ENCODE measurements around the gene PFDN1. TPM values are rescaled to one million over a fixed set of nuclear protein-coding genes. Genes with fewer than 3 reads are reported as not detected.

PFDN1 gene
- total RNA-seq, 6 experiments from 2014 or later: 75.0 to 95.8 (median 89.0) TPM

DNA sequence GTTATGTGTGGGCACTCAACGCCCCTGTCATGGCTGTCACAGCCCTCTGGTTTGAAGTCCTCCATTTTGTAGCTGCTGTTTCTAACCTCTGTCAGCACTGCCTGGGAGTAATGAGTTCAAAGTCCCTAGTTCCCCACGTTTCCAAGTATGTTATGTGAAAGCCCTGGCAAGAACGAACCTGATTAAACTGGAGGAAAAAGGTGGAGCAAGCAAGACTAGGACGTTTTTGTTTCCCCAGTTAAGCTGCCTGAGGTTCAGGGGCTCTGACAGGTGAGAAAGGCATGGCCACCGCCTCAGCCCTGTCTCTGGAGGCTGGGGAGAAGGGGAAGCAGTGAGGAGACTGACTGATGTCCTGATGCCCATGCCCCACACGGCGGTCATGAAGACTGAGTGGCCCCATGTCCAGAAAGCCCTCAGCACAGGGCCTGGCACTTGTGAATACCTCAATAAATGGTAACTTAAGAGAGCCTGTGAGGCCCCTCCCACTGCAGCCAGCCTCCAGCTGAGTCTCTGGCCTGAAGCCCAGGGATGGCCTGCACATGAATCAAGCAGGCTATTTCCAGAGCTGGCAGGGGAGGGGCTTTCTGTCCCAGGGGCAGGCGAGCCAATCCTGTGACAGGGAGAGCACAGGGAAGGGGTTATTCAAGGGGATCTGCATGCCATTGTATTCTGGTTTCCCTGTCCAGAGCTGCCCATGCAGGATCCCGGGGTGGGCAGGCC lies 61.8 kb downstream of the PFDN1 start:
- Mint-ChIP-seq H3K36me3 (ENCODE audit: low read depth) (no peaks in the 10 kb centered on the region), H3K4me3 (no peak overlapping the region)

DNA sequence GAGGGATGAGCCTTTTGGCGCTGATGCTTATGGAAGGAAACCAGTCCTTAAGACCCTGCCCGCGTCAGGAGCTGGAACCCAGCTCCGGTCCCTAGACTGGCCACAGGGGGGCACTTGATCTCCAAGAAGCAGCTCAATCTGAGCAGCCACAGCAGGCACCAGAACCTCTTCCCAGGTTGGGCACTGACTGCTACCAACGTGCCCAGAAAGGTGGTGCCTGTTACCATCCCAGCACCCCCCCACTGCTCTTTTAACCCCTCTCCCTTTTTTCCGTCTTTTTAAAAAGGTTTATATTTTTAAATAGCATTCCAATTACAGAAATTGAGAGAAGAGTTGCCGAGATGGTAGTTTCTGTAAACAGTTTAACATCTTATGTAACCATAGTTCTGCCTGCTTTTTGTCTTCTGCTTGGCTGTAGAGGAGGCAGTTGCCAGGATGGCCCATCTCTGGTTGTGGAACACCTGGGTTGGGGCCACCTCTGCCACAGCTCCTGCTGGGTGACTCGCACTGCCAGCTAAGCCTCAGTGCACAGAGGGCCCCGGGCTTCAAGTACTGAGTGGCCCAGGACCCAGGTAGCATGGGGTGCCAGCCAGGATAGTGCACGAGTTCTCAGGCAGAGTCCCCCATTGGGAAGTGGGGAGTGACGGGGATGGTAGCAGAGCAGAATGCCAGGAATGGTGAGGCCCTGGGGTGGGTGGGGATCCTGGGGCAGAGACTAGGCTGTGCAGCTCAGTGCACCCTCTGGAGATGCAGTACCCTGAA lies 62.8 kb downstream of the PFDN1 start:
- DNase-seq: peak; percentile 48
- H3K27me3 Mint-ChIP-seq (ENCODE audit: insufficient read depth): peaks cover 2% of the 10 kb centered on the region
- no peak overlapping the region for H3K27ac Mint-ChIP-seq
- no peaks in the 10 kb centered on the region for H3K36me3 Mint-ChIP-seq (ENCODE audit: low read depth)
- peaks cover 37% of the 10 kb centered on the region for H3K4me1 Mint-ChIP-seq (ENCODE audit: low read depth)
- no peaks in the 10 kb centered on the region for H3K9me3 Mint-ChIP-seq
- H3K4me3 Mint-ChIP-seq: no peak overlapping the region
- TF ChIP-seq, protein P1, sequence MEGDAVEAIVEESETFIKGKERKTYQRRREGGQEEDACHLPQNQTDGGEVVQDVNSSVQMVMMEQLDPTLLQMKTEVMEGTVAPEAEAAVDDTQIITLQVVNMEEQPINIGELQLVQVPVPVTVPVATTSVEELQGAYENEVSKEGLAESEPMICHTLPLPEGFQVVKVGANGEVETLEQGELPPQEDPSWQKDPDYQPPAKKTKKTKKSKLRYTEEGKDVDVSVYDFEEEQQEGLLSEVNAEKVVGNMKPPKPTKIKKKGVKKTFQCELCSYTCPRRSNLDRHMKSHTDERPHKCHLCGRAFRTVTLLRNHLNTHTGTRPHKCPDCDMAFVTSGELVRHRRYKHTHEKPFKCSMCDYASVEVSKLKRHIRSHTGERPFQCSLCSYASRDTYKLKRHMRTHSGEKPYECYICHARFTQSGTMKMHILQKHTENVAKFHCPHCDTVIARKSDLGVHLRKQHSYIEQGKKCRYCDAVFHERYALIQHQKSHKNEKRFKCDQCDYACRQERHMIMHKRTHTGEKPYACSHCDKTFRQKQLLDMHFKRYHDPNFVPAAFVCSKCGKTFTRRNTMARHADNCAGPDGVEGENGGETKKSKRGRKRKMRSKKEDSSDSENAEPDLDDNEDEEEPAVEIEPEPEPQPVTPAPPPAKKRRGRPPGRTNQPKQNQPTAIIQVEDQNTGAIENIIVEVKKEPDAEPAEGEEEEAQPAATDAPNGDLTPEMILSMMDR (IDR thresholded peaks at IDR 0.05): peak; percentile 91

More for the DNA sequence above, 61.8 kb downstream of the PFDN1 start:
- Mint-ChIP-seq H3K27me3 (ENCODE audit: insufficient read depth) (peaks cover 2% of the 10 kb centered on the region), H3K9me3 (no peaks in the 10 kb centered on the region), H3K27ac (peak overlapping the region; percentile 76), H3K4me1 (ENCODE audit: low read depth) (peaks cover 48% of the 10 kb centered on the region)
- peak; percentile 87 for DNase-seq
- TF ChIP-seq, protein P1 (IDR thresholded peaks at IDR 0.05): no peak

DNA sequence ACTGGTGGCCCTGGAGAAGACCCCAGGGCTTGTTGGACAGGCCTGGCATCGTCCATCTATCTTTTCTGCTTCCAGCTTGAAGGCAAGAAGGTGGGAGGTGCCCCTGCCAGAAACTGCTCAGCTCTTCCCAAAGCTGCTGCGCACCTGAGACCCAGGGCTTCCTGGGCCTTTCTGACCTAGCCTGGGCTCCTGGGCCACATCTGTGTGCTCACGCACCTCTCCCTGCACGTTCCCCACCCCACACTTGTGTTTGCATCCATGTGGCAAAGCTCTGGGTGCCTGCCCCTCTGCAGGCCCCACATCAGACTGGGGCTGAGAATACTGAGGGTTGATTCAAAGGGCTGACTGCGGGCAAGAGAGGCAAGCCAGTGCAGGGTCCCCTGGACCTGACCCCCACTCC lies 63.4 kb downstream of the PFDN1 start:
- Mint-ChIP-seq H3K27me3 (ENCODE audit: insufficient read depth) (peaks cover 2% of the 10 kb centered on the region), H3K27ac (no peak overlapping the region), H3K36me3 (ENCODE audit: low read depth) (no peaks in the 10 kb centered on the region), H3K9me3 (no peaks in the 10 kb centered on the region), H3K4me3 (no peak overlapping the region), H3K4me1 (ENCODE audit: low read depth) (peaks cover 31% of the 10 kb centered on the region)
- TF ChIP-seq, protein P1 (IDR thresholded peaks at IDR 0.05): no peak
- no peak for DNase-seq

DNA sequence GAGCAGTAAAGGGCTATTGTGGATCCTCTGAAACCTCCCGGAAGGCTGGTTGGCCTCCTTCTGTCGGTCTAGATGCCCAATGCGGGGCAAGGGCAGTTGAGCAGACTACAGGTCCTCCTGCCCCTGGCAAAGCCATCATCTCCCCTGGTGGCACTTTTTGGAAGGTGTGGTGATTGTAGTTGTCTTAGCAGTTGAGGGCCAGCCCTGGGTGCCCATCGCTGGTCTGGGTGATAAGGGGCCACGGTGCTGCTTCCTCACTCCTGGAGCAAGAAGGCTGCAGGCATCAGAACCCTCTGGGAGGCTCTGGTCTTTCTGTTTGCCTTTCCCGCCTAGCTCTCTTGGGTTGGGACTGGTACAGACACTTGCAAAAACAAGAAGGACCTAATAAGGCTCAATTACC lies 64.1 kb downstream of the PFDN1 start:
- no peak for DNase-seq
- Mint-ChIP-seq H3K36me3 (ENCODE audit: low read depth) (no peaks in the 10 kb centered on the region), H3K27me3 (ENCODE audit: insufficient read depth) (peaks cover 1% of the 10 kb centered on the region), H3K9me3 (no peaks in the 10 kb centered on the region), H3K4me1 (ENCODE audit: low read depth) (peaks cover 31% of the 10 kb centered on the region), H3K4me3 (no peak overlapping the region), H3K27ac (no peak overlapping the region)
- TF ChIP-seq, protein P1 (IDR thresholded peaks at IDR 0.05): no peak; the same call in 1 of the 2 replicates

DNA sequence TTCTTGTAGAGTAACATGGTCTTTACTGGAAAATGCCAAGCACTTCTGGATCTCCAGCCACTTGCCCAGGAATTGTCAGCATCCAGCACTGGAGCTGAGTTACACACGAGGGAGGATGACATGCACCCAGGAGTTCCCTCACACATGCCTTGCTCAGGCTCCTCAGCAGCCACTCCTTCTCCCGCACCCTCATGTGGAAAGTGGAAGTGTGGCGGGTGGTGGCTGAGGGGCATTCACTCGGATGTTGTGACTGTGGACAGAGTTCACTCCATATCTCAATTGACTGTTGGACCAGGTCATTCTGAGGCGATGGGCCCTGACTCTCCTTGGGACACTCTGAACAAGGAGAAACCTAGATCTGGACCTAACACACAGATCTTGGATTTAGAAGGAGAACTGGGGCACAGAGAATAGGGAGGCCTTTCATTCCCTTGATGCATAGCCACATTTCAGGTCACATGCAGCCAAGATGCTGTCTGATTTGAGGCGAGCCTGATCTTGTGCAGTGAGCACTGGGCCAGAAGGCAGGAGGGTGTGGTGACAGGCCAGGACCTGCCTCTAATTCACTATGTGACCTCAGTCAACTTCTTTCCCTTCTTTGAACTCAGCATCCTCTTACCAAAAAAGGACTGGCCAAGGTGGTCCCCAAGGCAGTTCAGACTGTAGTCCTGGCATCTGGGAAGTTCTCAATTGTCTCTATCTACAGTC lies 65.9 kb downstream of the PFDN1 start:
- TF ChIP-seq, protein P1 (IDR thresholded peaks at IDR 0.05): no peak
- no peak for DNase-seq
- Mint-ChIP-seq H3K27ac (no peak overlapping the region), H3K27me3 (ENCODE audit: insufficient read depth) (peaks cover 2% of the 10 kb centered on the region), H3K36me3 (ENCODE audit: low read depth) (no peaks in the 10 kb centered on the region), H3K4me3 (no peak overlapping the region), H3K9me3 (no peaks in the 10 kb centered on the region), H3K4me1 (ENCODE audit: low read depth) (peaks cover 31% of the 10 kb centered on the region)
